IMR-90 (cell line): ENCODE measurements around the gene WDR81.

Experiments
- CHD1 ChIP-seq: IDR thresholded peaks from 2 replicates; pipeline ENCODE4 v1.6.1; 2012; ENCODE audit warnings: low read depth, low read length, improper control_type of control experiment
- CTCF ChIP-seq: conservative IDR thresholded peaks from 2 replicates; pipeline ENCODE4 v1.5.1; 2012; ENCODE audit warnings: mild to moderate bottlenecking, low read depth, low read length, improper control_type of control experiment
- POLR2A ChIP-seq: IDR thresholded peaks from 2 replicates; pipeline ENCODE4 v1.6.1; 2012; ENCODE audit warnings: mild to moderate bottlenecking, low read depth, low read length
- USF2 ChIP-seq: fragments of 150-350 bp; IDR thresholded peaks from 2 replicates; pipeline ENCODE4 v1.6.1; 2017; ENCODE audit warnings: mild to moderate bottlenecking, antibody characterized with exemption, low read length, low read depth

- TF ChIP-seq POLR2A (no peak), CTCF (peak; percentile 80), USF2 (no peak), CHD1 (no peak)
These were observed 59.5 kb downstream of the WDR81 start for GRCh38 chr17:1783834-1784611.
